HepG2 (cell line): ENCODE data around the gene VGLL1.

Source experiments
- CTCF ChIP-seq: sonication (generic); formaldehyde crosslinking; IDR thresholded peaks from 2 replicates; pipeline ENCODE4 v1.5.0; 2020; ENCODE audit warnings: mild to moderate bottlenecking, missing genetic modification reagents, moderate library complexity
- HDAC6 ChIP-seq: fragments of 200-600 bp; sonication (generic); IDR thresholded peaks from 2 replicates; pipeline ENCODE4 v1.7.0; 2017; ENCODE audit warnings: mild to moderate bottlenecking, antibody characterized with exemption, low read length, low read depth
- KAT2B ChIP-seq: fragments of 150-350 bp; IDR thresholded peaks from 2 replicates; pipeline ENCODE4 v1.6.1; 2014; ENCODE audit warnings: low read depth, low read length, borderline replicate concordance
- NR1H2 ChIP-seq: sonication (generic); formaldehyde crosslinking; IDR thresholded peaks from 2 replicates; pipeline ENCODE4 v1.8.1; 2022; ENCODE audit warnings: low read depth, missing genetic modification reagents, borderline replicate concordance
- SMC3 ChIP-seq: IDR thresholded peaks from 2 replicates; pipeline ENCODE4 v1.6.1; 2011; ENCODE audit warnings: low read length, improper control_type of control experiment
- ZNF597 ChIP-seq: sonication (generic); formaldehyde crosslinking; IDR thresholded peaks from 2 replicates; pipeline ENCODE4 v1.5.0; 2020; ENCODE audit warnings: missing genetic modification reagents

GRCh38 chrX:136528645-136529315, 3.2 kb upstream of the VGLL1 start:
- no peak for TF ChIP-seq KAT2B
- no peak for TF ChIP-seq CTCF (CRISPR knock-in tag)
- TF ChIP-seq NR1H2, result no peak
- no peak for TF ChIP-seq SMC3
- no peak for TF ChIP-seq ZNF597 (CRISPR knock-in tag)
- TF ChIP-seq HDAC6, result no peak
